B cell (primary cell): Measurements from ENCODE around the gene CTNNA3. TPM values are rescaled to one million over a fixed set of nuclear protein-coding genes. Genes with fewer than 3 reads are reported as not detected.

Source experiments
- ATAC-seq: fragments of 200-7000 bp; cut with Tn5 transposase; one replicate; pipeline ENCODE4 v1.10.0; 2021; ENCODE audit warnings: low read depth, mild to moderate bottlenecking, moderate number of reproducible peaks, moderate library complexity
- CTCF ChIA-PET: fragments of 350-600 bp; sonication (Branson Sonifier 250); formaldehyde crosslinking; loops from one replicate; lab custom pipeline; 2021; ENCODE audit warnings: antibody characterized with exemption, inconsistent platforms; lab: Charles Lee
- POLR2A ChIA-PET: fragments of 350-600 bp; sonication (Branson Sonifier 250); formaldehyde crosslinking; loops from one replicate; lab custom pipeline; 2021; ENCODE audit warnings: antibody characterized with exemption; lab: Charles Lee
- DNase-seq: peaks from one replicate; pipeline ENCODE4 v3.0.0; 2013
- H2AFZ ChIP-seq: 2 replicates; pipeline ENCODE4 v1.6.1; 2012; ENCODE audit warnings: mild to moderate bottlenecking, low read depth, low read length; ENCODE audit not compliant: insufficient read depth, poor library complexity, severe bottlenecking
- H3K27ac ChIP-seq, 2 donors: 1 replicate in 1 of 2; 2 replicates in 1 of 2; pipeline ENCODE4 v1.5.1; 2012 to 2013; ENCODE audit warnings: low read length in 2 of 2, mild to moderate bottlenecking in 2 of 2, moderate library complexity in 1 of 2
- H3K27me3 ChIP-seq, 4 experiments: fragments of 200-600 bp in 1 of 4; sonication (generic) in 1 of 4; replicated peaks in 1 of 4; 1 replicate in 2 of 4; 2 replicates in 2 of 4; pipeline versions ENCODE4 v1.6.1 to v1.7.0; 2013 to 2016; ENCODE audit warnings: low read length in 3 of 4, mild to moderate bottlenecking in 2 of 4, mixed read lengths in 1 of 4, moderate library complexity in 1 of 4; ENCODE audit not compliant: insufficient read depth in 4 of 4, control insufficient read depth in 3 of 4; ENCODE audit errors: control extremely low read depth in 1 of 4
- H3K36me3 ChIP-seq, 2 experiments: replicated peaks in 1 of 2; 1 replicate in 1 of 2; 2 replicates in 1 of 2; pipeline versions ENCODE4 v1.6.1 to v1.7.1; 2013; ENCODE audit warnings: low read length in 1 of 2; ENCODE audit not compliant: insufficient read depth in 2 of 2, control insufficient read depth in 1 of 2; ENCODE audit errors: control extremely low read depth in 1 of 2, extremely low read depth in 1 of 2
- H3K4me1 ChIP-seq, 2 donors: fragments of 200-600 bp in 1 of 2; sonication (generic) in 1 of 2; 1 replicate in 1 of 2; 2 replicates in 1 of 2; pipeline versions ENCODE4 v1.5.1 to v1.6.1; 2013 to 2017; ENCODE audit warnings: low read length in 2 of 2; ENCODE audit not compliant: control insufficient read depth in 2 of 2, insufficient read depth in 2 of 2
- H3K4me2 ChIP-seq: replicated peaks from 2 replicates; pipeline ENCODE3; 2012; ENCODE audit warnings: mild to moderate bottlenecking, low read depth, low read length; ENCODE audit not compliant: poor library complexity, severe bottlenecking
- H3K4me3 ChIP-seq, 5 experiments: fragments of 200-600 bp in 1 of 5; sonication (generic) in 1 of 5; 1 replicate in 3 of 5; 2 replicates in 2 of 5; pipeline versions ENCODE4 v1.5.1 to v1.7.0; 2011 to 2016; ENCODE audit warnings: low read length in 4 of 5, mild to moderate bottlenecking in 4 of 5, low read depth in 2 of 5, control low read depth in 1 of 5, moderate library complexity in 1 of 5; ENCODE audit not compliant: insufficient read depth in 1 of 5; ENCODE audit errors: control extremely low read depth in 1 of 5, extremely low read depth in 1 of 5
- H3K79me2 ChIP-seq: fragments of 200-600 bp; sonication (generic); one replicate; pipeline ENCODE4 v1.6.0; 2016; ENCODE audit warnings: low read length; ENCODE audit not compliant: control insufficient read depth, insufficient read depth
- H3K9ac ChIP-seq: fragments of 200-600 bp; sonication (generic); 2 replicates; pipeline ENCODE4 v1.6.1; 2017; ENCODE audit warnings: mild to moderate bottlenecking, low read length, moderate library complexity
- H3K9me3 ChIP-seq, 3 donors: one replicate each; pipeline versions ENCODE4 v1.6.1 to v1.7.1; 2013; ENCODE audit warnings: low read length in 2 of 3; ENCODE audit not compliant: control insufficient read depth in 2 of 3, insufficient read depth in 1 of 3; ENCODE audit errors: control extremely low read depth in 1 of 3
- H4K20me1 ChIP-seq: 2 replicates; pipeline ENCODE4 v1.6.0; 2012; ENCODE audit warnings: mild to moderate bottlenecking, low read length; ENCODE audit not compliant: insufficient read depth, control insufficient read depth, poor library complexity, severe bottlenecking
- H3K27ac Mint-ChIP-seq: one replicate; pipeline ENCODE4 v1.8.0; 2021; ENCODE audit warnings: mixed read lengths
- H3K27me3 Mint-ChIP-seq: one replicate; pipeline ENCODE4 v1.8.0; 2021; ENCODE audit warnings: mixed read lengths
- H3K4me1 Mint-ChIP-seq: one replicate; pipeline ENCODE4 v1.8.0; 2021; ENCODE audit warnings: mixed read lengths
- H3K4me3 Mint-ChIP-seq: one replicate; pipeline ENCODE4 v1.8.0; 2021; ENCODE audit warnings: mixed read lengths
- H3K9me3 Mint-ChIP-seq: one replicate; pipeline ENCODE4 v1.8.0; 2022; ENCODE audit warnings: mixed read lengths; ENCODE audit not compliant: insufficient read depth
- EZH2 ChIP-seq: IDR thresholded peaks from 2 replicates; pipeline ENCODE4 v1.6.1; 2012; ENCODE audit warnings: borderline replicate concordance, low read depth, mild to moderate bottlenecking, moderate library complexity, low read length; ENCODE audit not compliant: insufficient read depth, poor library complexity, severe bottlenecking
- WGBS: methylation state at CpG from one replicate; pipeline ENCODE4 v1.1.5; 2013; ENCODE audit warnings: missing lambda C conversion rate; ENCODE audit not compliant: insufficient coverage; 5-methylcytosine and 5-hydroxymethylcytosine counted together
- intact Hi-C: fragments of 100-400 bp; cut with micrococcal nuclease; formaldehyde crosslinking; loops from one replicate; pipeline ENCODE4 v1.10.0; 2022
- polyA plus RNA-seq: library from polyadenylated mRNA; depleted of rRNA; stranded (reverse); fragments of >200 nt; gene quantifications from 2 replicates; pipeline ENCODE4 v1.2.3, GENCODE V29; 2012
- total RNA-seq, 2 donors: library from RNA; stranded (reverse); fragments of 120-200 nt in 1 of 2; gene quantifications; 1 replicate in 1 of 2; 2 replicates in 1 of 2; pipeline versions ENCODE4 v1.2.3 to v1.2.4, GENCODE V29; 2013 to 2022
- TF ChIP-seq, protein P1 (sequence below): fragments of 200-600 bp; IDR thresholded peaks from one replicate; pipeline ENCODE4 v1.8.0; 2022; ENCODE audit warnings: antibody characterized with exemption, mild to moderate bottlenecking

Gene CTNNA3
- total and polyA plus RNA-seq, 2 donors (not counting 1 experiment from before 2014, with no cell fraction given), result 0.01 TPM; not detected in 1

DNA sequence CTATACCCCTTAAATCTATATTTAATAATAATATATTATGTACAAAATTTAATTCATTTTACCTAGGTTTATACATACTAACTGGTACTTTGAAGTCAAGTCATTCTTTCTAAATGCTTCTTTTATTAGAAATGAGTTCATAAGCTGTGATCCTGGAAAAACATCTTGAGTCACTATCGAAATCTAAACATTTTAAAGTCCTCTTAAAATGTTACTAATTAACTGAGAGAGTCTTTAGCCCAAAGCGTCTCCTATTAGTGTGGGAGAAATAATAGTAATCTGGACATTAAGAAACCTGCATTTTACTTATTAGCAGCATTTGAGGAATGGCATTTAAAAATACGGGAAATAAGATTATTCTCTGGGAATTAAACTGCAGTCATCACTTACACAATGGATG, 142.7 kb downstream of the CTNNA3 start:
- Histone ChIP-seq H3K4me3 (no peak overlapping the region), H3K4me1 (no peaks in the 10 kb centered on the region), H3K9ac (no peak overlapping the region), H3K4me2 (no peak overlapping the region), H3K9me3 (no peaks in the 10 kb centered on the region), H2AFZ (no peak overlapping the region), H3K79me2 (no peaks in the 10 kb centered on the region), H3K27me3 (no peaks in the 10 kb centered on the region), H4K20me1 (no peaks in the 10 kb centered on the region), H3K27ac (no peak overlapping the region), H3K36me3 (no peaks in the 10 kb centered on the region)
- no peaks in the 10 kb centered on the region for H3K27me3 Mint-ChIP-seq
- TF ChIP-seq, protein P1, sequence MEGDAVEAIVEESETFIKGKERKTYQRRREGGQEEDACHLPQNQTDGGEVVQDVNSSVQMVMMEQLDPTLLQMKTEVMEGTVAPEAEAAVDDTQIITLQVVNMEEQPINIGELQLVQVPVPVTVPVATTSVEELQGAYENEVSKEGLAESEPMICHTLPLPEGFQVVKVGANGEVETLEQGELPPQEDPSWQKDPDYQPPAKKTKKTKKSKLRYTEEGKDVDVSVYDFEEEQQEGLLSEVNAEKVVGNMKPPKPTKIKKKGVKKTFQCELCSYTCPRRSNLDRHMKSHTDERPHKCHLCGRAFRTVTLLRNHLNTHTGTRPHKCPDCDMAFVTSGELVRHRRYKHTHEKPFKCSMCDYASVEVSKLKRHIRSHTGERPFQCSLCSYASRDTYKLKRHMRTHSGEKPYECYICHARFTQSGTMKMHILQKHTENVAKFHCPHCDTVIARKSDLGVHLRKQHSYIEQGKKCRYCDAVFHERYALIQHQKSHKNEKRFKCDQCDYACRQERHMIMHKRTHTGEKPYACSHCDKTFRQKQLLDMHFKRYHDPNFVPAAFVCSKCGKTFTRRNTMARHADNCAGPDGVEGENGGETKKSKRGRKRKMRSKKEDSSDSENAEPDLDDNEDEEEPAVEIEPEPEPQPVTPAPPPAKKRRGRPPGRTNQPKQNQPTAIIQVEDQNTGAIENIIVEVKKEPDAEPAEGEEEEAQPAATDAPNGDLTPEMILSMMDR, result no peak
- TF ChIP-seq EZH2, result no peak
- ATAC-seq (no peak), DNase-seq (no peak)
- H3K9me3 Mint-ChIP-seq, result peaks cover 1% of the 10 kb centered on the region
- H3K4me1 Mint-ChIP-seq, result no peaks in the 10 kb centered on the region
- no peak overlapping the region for H3K4me3 Mint-ChIP-seq
- H3K27ac Mint-ChIP-seq, result no peak overlapping the region
- no CpG with 5 or more reads among the region's 3 CpGs for WGBS
- POLR2A ChIA-PET, result no interaction called here
- CTCF ChIA-PET, result no interaction called here
- intact Hi-C loops, result no loop called here

DNA sequence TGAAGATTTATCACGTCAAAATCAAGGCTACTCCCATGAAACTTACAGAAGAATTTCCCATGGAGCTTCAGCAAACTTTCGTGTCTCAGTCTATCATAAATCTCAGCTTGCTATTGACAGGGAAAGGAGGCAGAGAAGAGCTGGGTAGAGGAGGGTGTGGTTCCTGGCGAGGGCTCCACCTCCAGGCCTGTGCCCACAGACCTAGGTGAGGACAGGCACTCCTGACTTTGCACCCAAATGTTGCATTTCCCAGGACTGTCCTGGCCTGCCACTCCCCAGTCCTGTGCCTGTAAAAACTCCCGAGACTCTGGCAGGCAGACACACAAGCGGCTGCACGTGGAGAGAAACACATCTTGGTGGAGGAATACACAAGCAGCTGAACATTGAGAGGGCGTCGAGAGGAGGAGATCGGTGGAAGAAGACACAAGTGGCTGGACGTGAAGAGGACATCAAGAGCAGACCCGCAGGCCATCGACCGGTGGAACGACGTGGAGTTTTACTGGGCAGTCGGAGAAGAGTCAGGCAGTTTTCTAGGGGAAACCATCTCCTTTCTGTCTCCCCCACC, 145.1 kb downstream of the CTNNA3 start:
- Mint-ChIP-seq H3K4me3 (no peak overlapping the region), H3K27ac (no peak overlapping the region), H3K27me3 (no peaks in the 10 kb centered on the region), H3K4me1 (no peaks in the 10 kb centered on the region), H3K9me3 (no peaks in the 10 kb centered on the region)
- Histone ChIP-seq H3K4me2 (no peak overlapping the region), H4K20me1 (no peaks in the 10 kb centered on the region), H2AFZ (no peak overlapping the region), H3K27ac (no peak overlapping the region), H3K4me3 (no peak overlapping the region), H3K27me3 (no peaks in the 10 kb centered on the region), H3K79me2 (no peaks in the 10 kb centered on the region), H3K9me3 (no peaks in the 10 kb centered on the region), H3K9ac (no peak overlapping the region), H3K4me1 (no peaks in the 10 kb centered on the region), H3K36me3 (no peaks in the 10 kb centered on the region)
- intact Hi-C loops, result no loop called here
- CTCF ChIA-PET, result no interaction called here
- no peak for TF ChIP-seq EZH2
- TF ChIP-seq, protein P1, result no peak
- 89% methylated on average over 13 of the region's 16 CpGs for WGBS
- POLR2A ChIA-PET, result no interaction called here
- ATAC-seq (no peak), DNase-seq (no peak)
